Skin of body (tissue), 3 donors: ENCODE measurements around the gene FOXP1. TPM values are rescaled to one million over a fixed set of nuclear protein-coding genes. Genes with fewer than 3 reads are reported as not detected.

Source experiments
- DNase-seq: peaks from one replicate; lab custom pipeline; 2025; lab: John Stamatoyannopoulos, UW
- small RNA-seq: library from RNA; depleted of rRNA; stranded (forward); fragments of <200 nt; gene quantifications from one replicate; pipeline ENCODE3, GENCODE V24; 2014; ENCODE audit warnings: low replicate concordance
- total RNA-seq: library from RNA; depleted of rRNA; stranded (reverse); fragments of >200 nt; gene quantifications from one replicate; pipeline ENCODE4 v1.2.3, GENCODE V29; 2014

Gene FOXP1
- total RNA-seq, 1 donor from 2014 or later = 56.7 TPM

- no peak for DNase-seq
These were observed 631.3 kb downstream of the FOXP1 start for GRCh38 chr3:70952033-70952747.

- peak; percentile 80 for DNase-seq
These were observed 632.2 kb downstream of the FOXP1 start for GRCh38 chr3:70951316-70951715.

- no peak for DNase-seq
These were observed 635.9 kb downstream of the FOXP1 start for GRCh38 chr3:70947579-70947978.

DNA sequence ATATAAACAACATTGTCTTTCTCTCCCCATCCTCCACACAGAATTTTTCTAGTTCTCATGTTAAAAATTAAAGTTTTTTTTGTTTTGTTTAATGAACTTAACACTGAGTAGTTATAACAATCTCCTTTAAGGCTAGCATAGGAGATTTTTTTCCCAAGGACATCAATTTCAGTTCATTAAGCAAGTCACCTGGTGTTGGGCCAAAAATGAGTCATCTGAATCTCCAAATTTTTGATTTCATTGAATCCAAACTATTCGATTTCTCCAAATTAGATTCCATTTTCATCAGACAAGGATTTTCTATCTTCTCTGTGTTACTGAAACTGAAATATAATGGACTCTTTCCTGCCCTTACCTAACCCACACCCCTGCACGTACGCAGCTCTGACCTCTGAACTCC lies 639.6 kb downstream of the FOXP1 start:
- DNase-seq = no peak

GRCh38 chr3:70933105-70933810 lies 650.3 kb downstream of the FOXP1 start:
- DNase-seq = no peak

- no peak for DNase-seq
These were observed 653.5 kb downstream of the FOXP1 start for GRCh38 chr3:70930066-70930465.

GRCh38 chr3:70927239-70927638 lies 656.3 kb downstream of the FOXP1 start:
- no peak for DNase-seq

DNA sequence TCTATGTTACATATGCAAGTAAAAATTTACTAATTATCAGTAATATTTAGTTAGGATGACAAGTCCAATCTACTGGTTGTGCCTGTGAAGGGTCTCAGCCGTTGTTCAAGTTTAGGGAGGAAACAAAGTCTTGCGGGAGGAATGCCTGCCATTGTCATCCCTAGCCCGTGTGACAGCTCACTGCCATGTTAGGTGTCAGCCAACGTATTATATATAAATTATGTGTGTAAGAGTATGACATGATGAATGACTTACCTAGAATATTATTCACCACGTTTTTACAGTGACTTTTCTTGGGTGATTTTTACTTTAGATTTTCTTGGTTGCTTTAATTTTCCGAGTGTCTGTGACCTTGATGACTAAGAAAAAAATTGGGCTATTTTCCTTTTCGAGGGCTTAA lies 656.7 kb downstream of the FOXP1 start:
- no peak for DNase-seq

DNA sequence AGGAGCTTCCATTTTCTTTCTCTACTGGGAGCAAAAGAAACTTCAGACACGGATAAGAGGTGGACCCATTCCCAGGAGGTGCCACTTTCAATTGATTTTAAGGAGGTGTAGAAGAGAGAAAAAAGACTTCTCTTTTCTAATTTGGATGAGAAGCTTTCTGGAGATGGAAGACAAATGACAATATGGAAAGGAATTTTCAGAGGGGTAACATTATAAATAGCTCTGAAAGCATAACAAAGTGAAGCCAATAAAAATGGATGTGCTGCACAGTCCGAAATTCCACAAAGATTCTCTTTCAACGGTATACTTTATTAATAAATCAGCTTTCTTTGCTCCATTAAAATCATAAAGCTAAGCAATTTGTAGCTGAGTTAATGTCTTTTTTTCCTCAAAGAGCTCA lies 663.9 kb downstream of the FOXP1 start:
- DNase-seq = no peak

DNA sequence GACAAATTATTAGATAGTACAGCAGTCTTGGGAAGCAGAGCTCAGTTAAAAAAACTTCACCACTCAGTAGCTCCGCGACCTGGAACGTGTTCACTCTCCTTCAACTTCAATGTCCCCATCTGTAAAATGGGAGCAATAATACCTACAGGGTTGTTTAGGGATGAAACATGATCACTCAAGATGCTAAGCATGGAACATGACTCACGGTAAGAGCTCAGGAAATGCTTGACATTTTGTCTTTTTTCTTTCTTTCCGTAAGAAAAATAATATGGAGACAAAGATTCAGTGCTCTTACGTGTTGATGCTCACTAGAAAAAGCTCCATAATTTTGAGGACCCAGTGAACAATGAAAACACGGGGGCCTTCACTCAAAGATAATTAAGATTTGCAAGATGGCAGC lies 664.4 kb downstream of the FOXP1 start:
- no peak for DNase-seq

- no peak for DNase-seq
These were observed 667.0 kb downstream of the FOXP1 start for GRCh38 chr3:70916375-70917055.

DNA sequence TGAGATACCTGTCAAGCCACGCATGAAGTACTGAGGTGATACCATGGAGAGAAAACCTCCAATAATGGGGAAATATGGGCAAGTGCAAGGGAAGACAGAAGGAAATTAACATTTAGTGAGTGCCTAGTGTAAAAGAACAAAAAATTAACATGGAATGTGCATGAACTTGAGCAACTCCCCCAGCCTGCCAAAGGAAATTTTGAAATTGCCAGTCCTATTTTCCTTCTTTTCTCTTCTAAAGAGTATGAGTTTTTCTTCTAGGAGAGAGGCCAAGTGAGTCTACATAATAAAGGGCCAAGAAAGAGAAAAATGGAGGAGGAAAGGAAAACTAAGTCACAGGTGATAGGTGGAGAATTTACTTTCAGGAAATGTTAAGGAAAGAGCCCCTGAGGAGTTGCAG lies 668.7 kb downstream of the FOXP1 start:
- DNase-seq = no peak

GRCh38 chr3:70911719-70912118 lies 671.8 kb downstream of the FOXP1 start:
- no peak for DNase-seq

DNA sequence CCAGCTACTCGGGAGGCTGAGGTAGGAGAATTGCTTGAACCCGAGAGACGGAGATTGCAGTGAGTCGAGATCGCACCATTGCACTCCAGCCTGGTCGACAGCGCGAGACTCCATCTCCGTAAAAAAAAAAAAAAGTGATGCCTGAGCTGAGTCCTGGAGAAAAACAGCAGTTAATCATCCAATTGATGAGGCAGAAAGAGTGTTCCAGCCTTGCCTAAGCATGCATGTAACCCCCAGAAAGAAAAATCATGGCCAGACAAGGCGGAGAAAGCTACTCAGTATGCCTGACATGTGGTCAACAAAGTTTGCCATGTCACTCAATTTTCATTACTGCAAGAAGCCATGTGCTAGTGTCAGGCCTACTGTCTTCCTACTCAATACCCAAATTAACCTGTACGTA lies 678.0 kb downstream of the FOXP1 start:
- DNase-seq = no peak

Small RNA genes lying within 50 kb of the gene (small RNA-seq; reads per million reads assigned to genes)
- gene MIR1284 = not detected

Other genes with a start within 250 kb of the FOXP1 start
- gene EIF4E3, start 141.7 kb upstream of the FOXP1 start, total RNA-seq = 11.0 TPM
- 5.2 TPM for gene GPR27, start 170.1 kb upstream of the FOXP1 start, total RNA-seq
- 4.1 TPM for gene PROK2, start 201.4 kb upstream of the FOXP1 start, total RNA-seq